HG02943 (cell line): Measurements from ENCODE around the gene TP53TG3.
"Not testable (repeated sequence)": the region's sequence is repeated elsewhere in the genome, so short reads cannot be mapped to it uniquely, and the experiment has no call there.

ENCODE experiments used
- ATAC-seq: cut with Tn5 transposase; IDR thresholded peaks from one replicate; pipeline ENCODE4 v1.9.1; 2021; ENCODE audit warnings: mild to moderate bottlenecking, low read depth, moderate library complexity; ENCODE audit not compliant: unreplicated experiment

The TP53TG3 gene, protein sequence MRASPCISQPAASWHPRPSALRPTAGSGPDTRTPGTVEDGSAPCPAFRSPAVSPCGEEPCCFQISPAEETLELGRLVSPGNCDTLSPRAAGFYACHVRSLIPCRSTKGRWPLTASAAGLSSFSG

DNA sequence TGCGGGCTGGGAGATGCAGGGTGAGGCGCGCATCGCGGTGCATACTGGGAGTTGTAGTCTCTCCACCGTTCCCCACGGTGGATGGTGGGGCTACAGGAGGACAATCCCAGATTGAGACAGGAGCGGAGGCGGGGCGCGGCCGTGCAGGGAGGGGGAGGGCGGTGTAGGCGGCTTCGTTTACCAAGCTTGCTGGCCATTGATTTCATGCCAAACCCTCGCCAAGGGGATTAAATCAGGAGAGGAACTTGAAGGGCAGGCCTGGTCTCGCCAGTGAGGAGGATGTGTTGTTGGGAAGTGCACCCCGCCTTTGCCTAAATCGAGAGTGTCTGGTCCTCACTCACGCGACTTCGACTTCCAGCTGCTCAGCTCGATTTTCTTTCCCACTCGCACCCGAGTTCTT lies at the start of gene TP53TG3:
TSS of gene TP53TG3 (minus strand) at position 101 of the 400 bp plus-strand sequence. CDS start at position 33, 68 bp downstream.
- not testable (repeated sequence) for ATAC-seq

DNA sequence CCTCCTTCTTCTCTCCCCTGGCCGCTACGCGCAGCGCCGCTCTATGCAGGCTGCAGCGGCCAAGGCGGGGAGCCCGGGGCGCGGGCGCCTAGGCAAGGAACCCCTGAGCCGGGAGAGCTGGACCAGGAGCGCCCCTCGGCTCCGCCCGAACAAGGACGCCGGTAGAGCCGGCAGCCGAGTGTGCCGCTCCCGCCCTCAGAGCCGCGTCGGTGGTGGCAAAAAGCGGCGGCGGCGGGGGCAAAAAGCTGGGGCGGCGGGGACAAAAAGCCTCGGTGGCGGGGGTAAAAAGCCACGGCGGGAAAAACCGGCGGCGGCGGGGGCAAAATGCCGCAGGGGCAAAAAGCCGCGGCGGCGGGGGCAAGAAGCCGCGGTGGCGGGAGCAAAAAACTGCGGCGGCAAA lies 25.1 kb downstream of the TP53TG3 start:
- not testable (repeated sequence) for ATAC-seq

DNA sequence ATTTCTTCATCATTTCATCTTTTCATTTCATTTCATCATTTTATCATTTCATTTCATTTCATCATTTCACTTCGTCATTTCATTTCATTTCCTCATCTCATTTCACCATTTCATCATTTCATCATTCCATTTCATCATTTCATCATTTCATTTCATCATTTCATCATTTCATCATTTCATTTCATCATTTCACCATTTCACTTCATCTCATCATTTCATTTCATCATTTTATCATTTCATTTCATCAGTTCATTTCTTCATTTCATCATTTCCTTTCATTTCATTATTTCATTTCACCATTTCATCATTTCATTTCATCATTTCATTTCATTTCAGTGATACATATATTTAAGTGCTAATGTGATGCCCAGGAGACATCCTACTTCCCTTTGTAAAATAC lies 28.4 kb downstream of the TP53TG3 start:
- ATAC-seq = not testable (repeated sequence)

DNA sequence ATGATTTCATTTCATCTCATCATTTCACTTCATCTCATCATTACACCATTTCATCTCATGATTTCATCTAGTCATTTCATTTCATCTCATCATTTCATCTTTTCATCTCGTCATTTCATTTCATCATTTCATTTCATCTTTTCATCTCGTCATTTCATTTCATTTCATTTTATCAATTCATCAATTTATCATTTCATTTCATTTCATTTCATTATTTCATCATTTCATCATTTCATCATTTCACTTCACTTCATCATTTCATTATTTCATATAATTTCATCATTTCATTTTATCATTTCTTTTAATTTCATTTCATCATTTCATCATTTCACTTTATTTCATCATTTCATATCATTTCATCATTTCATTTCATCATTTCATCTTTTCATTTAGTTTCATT lies 29.2 kb downstream of the TP53TG3 start:
- not testable (repeated sequence) for ATAC-seq

DNA sequence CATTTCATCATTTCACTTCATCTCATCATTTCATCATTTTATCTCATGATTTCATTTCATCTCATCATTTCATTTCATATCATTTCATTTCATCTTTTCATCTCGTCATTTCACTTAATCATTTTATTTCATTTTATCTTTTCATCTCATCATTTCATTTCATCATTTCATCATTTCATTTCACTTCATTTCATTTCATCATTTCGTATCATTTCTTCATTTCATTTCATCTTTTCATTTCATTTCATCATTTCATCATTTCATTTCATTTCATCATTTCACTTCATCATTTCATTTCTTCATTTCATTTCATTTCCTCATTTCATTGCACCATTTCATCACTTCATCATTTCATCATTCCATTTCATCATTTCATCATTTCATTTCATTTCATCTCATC lies 29.8 kb downstream of the TP53TG3 start:
- ATAC-seq = not testable (repeated sequence)

DNA sequence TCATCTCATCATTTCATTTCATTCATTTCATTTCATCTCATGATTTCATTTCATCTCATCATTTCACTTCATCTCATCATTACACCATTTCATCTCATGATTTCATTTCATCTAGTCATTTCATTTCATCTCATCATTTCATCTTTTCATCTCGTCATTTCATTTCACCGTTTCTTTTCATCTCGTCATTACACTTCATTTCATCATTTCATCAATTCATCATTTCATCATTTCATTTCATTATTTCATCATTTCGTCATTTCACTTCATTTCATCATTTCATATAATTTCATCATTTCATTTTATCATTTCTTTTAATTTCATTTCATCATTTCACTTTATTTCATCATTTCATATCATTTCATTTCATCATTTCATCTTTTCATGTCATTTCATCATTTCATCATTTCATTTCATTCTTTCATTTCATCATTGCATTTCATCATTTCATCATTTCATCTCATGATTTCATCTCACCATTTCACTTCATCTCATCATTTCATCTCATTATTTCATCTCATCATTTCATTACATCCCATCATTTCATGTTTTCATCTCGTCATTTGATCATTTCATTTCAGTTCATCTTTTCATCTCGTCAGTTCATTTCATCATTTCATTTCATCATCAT lies 30.6 kb downstream of the TP53TG3 start:
- ATAC-seq = not testable (repeated sequence)

DNA sequence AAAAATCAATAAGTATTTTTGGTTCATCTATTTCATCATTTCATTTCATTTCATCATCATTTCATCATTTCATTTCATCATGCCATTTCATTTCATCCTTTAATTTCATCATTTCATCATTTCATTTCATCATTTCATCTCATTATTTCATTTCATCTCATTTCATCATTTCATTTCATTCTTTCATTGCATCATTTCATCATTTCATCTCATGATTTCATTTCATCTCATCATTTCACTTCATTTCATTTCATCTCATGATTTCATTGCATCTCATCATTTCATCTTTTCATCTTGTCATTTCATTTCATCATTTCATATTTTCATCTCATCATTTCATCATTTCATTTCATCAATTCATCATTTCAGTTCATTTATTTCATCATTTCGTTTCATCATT lies 31.2 kb downstream of the TP53TG3 start:
- ATAC-seq = not testable (repeated sequence)

DNA sequence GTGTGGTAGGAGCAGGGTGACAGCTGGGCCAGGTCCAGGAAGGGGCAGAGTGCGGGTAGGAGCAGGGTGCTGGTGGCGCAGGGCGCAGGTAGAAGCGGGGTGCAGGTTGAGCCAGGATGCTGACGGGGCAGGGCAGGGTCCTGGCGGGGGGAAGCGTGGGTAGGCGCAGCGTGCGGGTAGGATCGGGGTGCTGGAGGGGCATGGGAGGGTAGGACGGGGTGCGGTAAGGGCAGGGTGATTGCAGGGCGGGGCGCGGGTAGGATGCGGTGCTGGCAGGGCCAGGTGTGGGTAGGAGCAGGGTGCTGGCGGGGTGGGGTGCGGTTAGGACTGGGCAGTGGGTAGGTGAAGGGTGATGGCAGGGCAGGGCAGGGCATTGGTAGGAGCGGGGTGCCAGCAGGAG lies 38.4 kb downstream of the TP53TG3 start:
- not testable (repeated sequence) for ATAC-seq

DNA sequence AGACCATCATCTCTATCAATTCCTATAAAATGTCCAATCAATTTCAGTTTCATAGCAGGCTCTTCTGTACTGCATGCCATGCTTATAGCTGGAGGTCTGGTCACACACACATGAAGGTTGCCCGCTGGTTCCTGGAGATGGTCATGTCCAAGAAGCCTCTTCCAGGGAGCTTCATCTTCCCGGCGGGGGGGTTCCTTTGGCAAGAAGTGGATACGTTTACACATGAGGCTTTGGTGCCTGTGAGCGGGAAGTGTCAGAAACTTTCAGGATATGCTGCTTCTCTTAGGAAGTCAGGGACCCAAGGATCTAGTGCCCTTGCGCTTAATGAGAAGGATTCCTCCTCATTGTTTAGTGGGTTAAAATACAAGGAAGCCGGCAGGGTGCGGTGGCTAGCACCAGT lies 43.9 kb downstream of the TP53TG3 start:
- not testable (repeated sequence) for ATAC-seq
